K562 (cell line): ENCODE results near the gene ILF3. TPM values are rescaled to one million over a fixed set of nuclear protein-coding genes. Genes with fewer than 3 reads are reported as not detected.
A peak's percentile ranks its signal among the peaks of the same experiment; 100 is the strongest.

Experiments used
- ATAC-seq: fragments of 200-7000 bp; cut with Tn5 transposase; 3 replicates; pipeline ENCODE4 v1.9.1; 2020; ENCODE audit warnings: moderate library complexity
- BruUV-seq: library from RNA; stranded (reverse); fragments of 400-500 nt; replicated peaks from 2 replicates; lab custom pipeline; 2021; lab: Mats Ljungman, UMichigan
- CTCF ChIA-PET: fragments of 300-600 bp; formaldehyde crosslinking; extraction: SDS; loops from one replicate; lab custom pipeline; 2021; ENCODE audit warnings: low intra/inter-chr PET ratio; lab: Yijun Ruan, JAX
- POLR2A ChIA-PET: fragments of 300-600, 350-650 bp; sonication (Branson Sonifier 250); formaldehyde crosslinking; extraction: SDS; loops from one replicate; lab custom pipeline; 2021; ENCODE audit warnings: antibody characterized with exemption, inconsistent platforms; lab: Yijun Ruan, JAX
- DNase-seq, 4 experiments: peaks; one replicate each; pipeline versions ENCODE4 v3.0.0 to v3.0.0-alpha.2; 2011 to 2018; ENCODE audit warnings: low spot score in 3 of 4, mixed read lengths in 3 of 4; ENCODE audit errors: extremely low read depth in 1 of 4
- FAIRE-seq: peaks from 2 replicates; lab custom pipeline; 2011; peaks lifted over from hg19 to GRCh38; lab: Jason Lieb, UNC
- H2AFZ ChIP-seq: 2 replicates; pipeline ENCODE4 v1.6.0; 2011; ENCODE audit warnings: low read depth, low read length, control low read depth, inconsistent platforms
- H3K27ac ChIP-seq: fragments of 200-600 bp; 3 replicates; pipeline ENCODE4 v1.8.0; 2011; ENCODE audit warnings: low read depth, mild to moderate bottlenecking, control low read depth, inconsistent platforms, low read length, moderate library complexity, mixed read lengths; ENCODE audit errors: extremely low read depth
- H3K27me3 ChIP-seq, 2 experiments: fragments of 300-600 bp in 1 of 2; 2 replicates in 1 of 2; 3 replicates in 1 of 2; pipeline versions ENCODE4 v1.6.0 to v1.8.0; 2011; ENCODE audit warnings: inconsistent platforms in 2 of 2, low read length in 2 of 2, mild to moderate bottlenecking in 1 of 2, mixed read lengths in 1 of 2, moderate library complexity in 1 of 2; ENCODE audit not compliant: control insufficient read depth in 2 of 2, insufficient read depth in 2 of 2
- H3K36me3 ChIP-seq: fragments of 300-600 bp; 3 replicates; pipeline ENCODE4 v1.8.0; 2011; ENCODE audit warnings: mild to moderate bottlenecking, low read length, inconsistent platforms; ENCODE audit not compliant: control insufficient read depth, insufficient read depth
- H3K4me1 ChIP-seq, 2 experiments: fragments of 200-600 bp in 1 of 2; replicated peaks in 1 of 2; 2 replicates in 1 of 2; 3 replicates in 1 of 2; pipeline versions ENCODE4 v1.5.1 to v1.8.0; 2011; ENCODE audit warnings: inconsistent platforms in 2 of 2, low read length in 2 of 2, mild to moderate bottlenecking in 1 of 2, mixed read lengths in 1 of 2, moderate library complexity in 1 of 2; ENCODE audit not compliant: control insufficient read depth in 2 of 2, insufficient read depth in 2 of 2
- H3K4me2 ChIP-seq: 2 replicates; pipeline ENCODE4 v1.6.1; 2011; ENCODE audit warnings: low read length, control low read depth, inconsistent platforms, mixed read lengths; ENCODE audit not compliant: insufficient read depth
- H3K4me3 ChIP-seq: fragments of 200-600 bp; sonication (generic), shearing (Covaris generic); 2 replicates; pipeline ENCODE4 v1.5.1; 2016; ENCODE audit warnings: control low read depth, inconsistent platforms
- H3K79me2 ChIP-seq: fragments of 200-600 bp; 3 replicates; pipeline ENCODE4 v1.8.0; 2011; ENCODE audit warnings: low read length, inconsistent platforms; ENCODE audit not compliant: control insufficient read depth, insufficient read depth
- H3K9ac ChIP-seq, 2 experiments: 2 replicates each; pipeline versions ENCODE4 v1.6.0 to v1.6.1; 2011; ENCODE audit warnings: low read depth in 2 of 2, low read length in 2 of 2, control low read depth in 1 of 2, inconsistent platforms in 1 of 2, mild to moderate bottlenecking in 1 of 2, mixed read lengths in 1 of 2; ENCODE audit not compliant: insufficient read depth in 1 of 2
- H3K9me1 ChIP-seq: one replicate; pipeline ENCODE4 v1.6.0; 2011; ENCODE audit warnings: inconsistent platforms, mild to moderate bottlenecking, low read length, moderate library complexity; ENCODE audit not compliant: control insufficient read depth, insufficient read depth
- H3K9me3 ChIP-seq: replicated peaks from 2 replicates; pipeline ENCODE4 v1.5.1; 2011; ENCODE audit warnings: low read depth, low read length, inconsistent platforms; ENCODE audit not compliant: control insufficient read depth, insufficient read depth
- H4K20me1 ChIP-seq: replicated peaks from 2 replicates; pipeline ENCODE4 v1.6.1; 2011; ENCODE audit warnings: low read length, inconsistent platforms, mixed read lengths; ENCODE audit not compliant: control insufficient read depth, insufficient read depth
- ERF ChIP-seq: fragments of 450-650 bp; formaldehyde crosslinking; IDR thresholded peaks from 2 replicates; pipeline ENCODE4 v1.4.0; 2020; ENCODE audit warnings: mild to moderate bottlenecking, mixed read lengths
- FOS ChIP-seq: IDR thresholded peaks from 3 replicates; pipeline ENCODE4 v1.6.1; 2011; ENCODE audit not compliant: insufficient read length; ENCODE audit errors: extremely low read depth
- MCM7 ChIP-seq, 2 experiments: fragments of 450-650 bp; IDR thresholded peaks; 2 replicates each; pipeline ENCODE4 v1.6.1; 2016 to 2018
- NCOR1 ChIP-seq: fragments of 450-650 bp; IDR thresholded peaks from 2 replicates; pipeline ENCODE4 v1.6.1; 2016; ENCODE audit warnings: mild to moderate bottlenecking, moderate library complexity
- PML ChIP-seq: IDR thresholded peaks from 2 replicates; pipeline ENCODE4 v1.6.1; 2012; ENCODE audit warnings: low read length, inconsistent platforms
- POLR2A ChIP-seq: fragments of 450-650 bp; conservative IDR thresholded peaks from 2 replicates; pipeline ENCODE4 v1.6.1; 2016
- POLR2AphosphoS5 ChIP-seq: IDR thresholded peaks from 2 replicates; pipeline ENCODE4 v1.6.1; 2011; ENCODE audit warnings: mild to moderate bottlenecking, low read depth, low read length, moderate library complexity; ENCODE audit not compliant: control insufficient read depth, insufficient read depth
- POLR2B ChIP-seq: fragments of 450-650 bp; IDR thresholded peaks from 2 replicates; pipeline ENCODE4 v1.6.1; 2018; ENCODE audit warnings: low read depth; ENCODE audit not compliant: partially characterized antibody
- POLR2G ChIP-seq: fragments of 200-400 bp; formaldehyde crosslinking; IDR thresholded peaks from 2 replicates; pipeline ENCODE4 v1.6.1; 2017; ENCODE audit warnings: low read depth, mild to moderate bottlenecking, antibody characterized with exemption, low read length, moderate library complexity
- POLR2H ChIP-seq: IDR thresholded peaks from 2 replicates; pipeline ENCODE4 v1.6.1; 2016; ENCODE audit warnings: missing genetic modification characterization, low read depth, mild to moderate bottlenecking, control low read depth, missing compliant biosample characterization, moderate library complexity
- PRMT5 ChIP-seq: sonication (generic); formaldehyde crosslinking; IDR thresholded peaks from 2 replicates; pipeline ENCODE4 v1.5.0; 2020; ENCODE audit warnings: missing genetic modification reagents
- PRPF4 ChIP-seq: fragments of 200-400 bp; formaldehyde crosslinking; IDR thresholded peaks from one replicate; pipeline ENCODE4 v1.6.1; 2017; ENCODE audit warnings: low read length, low read depth, mild to moderate bottlenecking; ENCODE audit not compliant: insufficient read depth, poor library complexity, severe bottlenecking
- RBM22 ChIP-seq: fragments of 200-400 bp; formaldehyde crosslinking; IDR thresholded peaks from 2 replicates; pipeline ENCODE4 v1.6.1; 2018; ENCODE audit warnings: low read length, low read depth; ENCODE audit not compliant: poor library complexity, severe bottlenecking
- SMARCB1 ChIP-seq: IDR thresholded peaks from 2 replicates; pipeline ENCODE4 v1.6.1; 2011; ENCODE audit warnings: improper control_type of control experiment, low read depth; ENCODE audit not compliant: insufficient read length
- SUPT5H ChIP-seq: fragments of 450-650 bp; IDR thresholded peaks from 2 replicates; pipeline ENCODE4 v1.6.1; 2016
- XRCC5 ChIP-seq: fragments of 200-400 bp; formaldehyde crosslinking; IDR thresholded peaks from 2 replicates; pipeline ENCODE4 v1.6.1; 2017; ENCODE audit warnings: low read depth, mild to moderate bottlenecking, low read length
- ZNF134 ChIP-seq: fragments of 250-450 bp; sonication (Bioruptor Pico); conservative IDR thresholded peaks from 2 replicates; pipeline ENCODE4 v1.4.0; 2020
- ZNF140 ChIP-seq: fragments of 250-450 bp; sonication (Bioruptor Pico); IDR thresholded peaks from 2 replicates; pipeline ENCODE4 v1.8.0; 2021; ENCODE audit warnings: moderate library complexity, mild to moderate bottlenecking, inconsistent platforms
- ZNF175 ChIP-seq: fragments of 200-800 bp; sonication (Bioruptor generic); IDR thresholded peaks from 2 replicates; pipeline ENCODE4 v1.6.1; 2016; ENCODE audit warnings: low read depth, mild to moderate bottlenecking, missing genetic modification characterization, missing compliant biosample characterization
- ZNF444 ChIP-seq: fragments of 250-450 bp; sonication (Bioruptor Pico); IDR thresholded peaks from 2 replicates; pipeline ENCODE4 v1.4.0; 2020; ENCODE audit warnings: mild to moderate bottlenecking, moderate library complexity
- ZNF655 ChIP-seq: fragments of 250-450 bp; sonication (Bioruptor Pico); IDR thresholded peaks from 2 replicates; pipeline ENCODE4 v1.5.0; 2021
- WGBS: fragments of 100-300 bp; shearing (Covaris generic); methylation state at CpG from one replicate; pipeline ENCODE4 v1.1.6; 2016; ENCODE audit warnings: low coverage, mixed read lengths; ENCODE audit not compliant: insufficient coverage; ENCODE audit errors: missing lambda C conversion rate; 5-methylcytosine and 5-hydroxymethylcytosine counted together
- in situ Hi-C: fragments of 300-500 bp; cut with MboI; formaldehyde crosslinking; loops from 4 replicates; pipeline ENCODE4 v1.15.0; 2018; ENCODE audit warnings: inconsistent platforms, mixed read lengths
- intact Hi-C: fragments of 100-400 bp; cut with micrococcal nuclease; formaldehyde crosslinking; loops from 2 replicates; pipeline ENCODE4 v1.14.2; 2022
- polyA plus RNA-seq, 8 experiments: library from polyadenylated mRNA; depleted of rRNA in 4 of 8; stranded (reverse) in 5 of 8; unstranded in 3 of 8; fragments of >200 nt; fragmentation: Nextera tagmentation in 2 of 8; fragmentation: Illumina TruSeq in 1 of 8; extraction: Ambion mirVana in 2 of 8; extraction: Trizol in 1 of 8; gene quantifications; 2 replicates each; pipeline versions ENCODE4 v1.2.1 to v1.2.3, GENCODE V29; 2011 to 2014; ENCODE audit warnings: inconsistent platforms in 1 of 8, missing spikeins in 1 of 8
- total RNA-seq, 7 experiments: library from RNA; depleted of rRNA in 6 of 7; stranded (reverse); fragments of >200 nt in 6 of 7; fragmentation: Illumina TruSeq in 2 of 7; extraction: Trizol in 2 of 7; gene quantifications; 2 replicates each; pipeline versions ENCODE4 v1.2.1 to v1.2.3, GENCODE V29; 2011 to 2021; ENCODE audit warnings: low replicate concordance in 1 of 7

The ILF3 gene
- total and polyA plus RNA-seq, 9 of the 15 experiments (the other 6 are each of a cell fraction or from before 2014, with no cell fraction given), result 26.0 to 453 (median 175) TPM

- TF ChIP-seq ZNF175 (CRISPR knock-in tag) (no peak), SUPT5H (peak; percentile 51), PML (peak; percentile 34; the same call in 1 of the 2 replicates), POLR2B (peak; percentile 17)
These were observed 33.6 kb downstream of the ILF3 start (continued) for GRCh38 chr19:10687518-10688288.

- TF ChIP-seq PRPF4, result no peak
- TF ChIP-seq MCM7 (IDR thresholded peaks at IDR 0.05), result no peak
- no peak for TF ChIP-seq NCOR1
- no peak for TF ChIP-seq ZNF140 (CRISPR knock-in tag)
- no peak for TF ChIP-seq FOS
- TF ChIP-seq ERF (CRISPR knock-in tag), result no peak
- TF ChIP-seq RBM22, result peak; percentile 93
- TF ChIP-seq POLR2AphosphoS5, result peak; percentile 15; the same call in 1 of the 2 replicates
- TF ChIP-seq POLR2H (tag), result no peak
- no peak for TF ChIP-seq SMARCB1
- TF ChIP-seq ZNF134, result no peak
- TF ChIP-seq POLR2G, result peak; percentile 72
- no peak for TF ChIP-seq ZNF444 (CRISPR knock-in tag)
- no peak for TF ChIP-seq XRCC5
- TF ChIP-seq PRMT5 (CRISPR knock-in tag), result no peak
- 0 out of 2 replicates have a peak, but pooled peaks have one; percentile 16 for TF ChIP-seq POLR2A
- no peak for TF ChIP-seq ZNF655 (CRISPR knock-in tag)
- POLR2A ChIA-PET, result interaction anchor here (0.6 to 1.6 kb wide), 9 partner anchors 8 to 42 kb away, joined by 3 to 6 read pairs (median 3); no protein-coding TSS in a partner anchor
- Histone ChIP-seq H3K36me3 (peaks cover 89% of the 10 kb centered on the region), H4K20me1 (peaks cover 27% of the 10 kb centered on the region), H3K9me1 (peaks cover 6% of the 10 kb centered on the region), H3K27me3 (no peaks in the 10 kb centered on the region), H3K79me2 (no peaks in the 10 kb centered on the region), H3K9ac (0 out of 4 replicates have a peak overlapping the region, but pooled peaks of 1 of the 2 experiments have one; percentile 11), H3K9me3 (no peaks in the 10 kb centered on the region), H3K4me1 (peaks cover 0 to 17% of the 10 kb centered on the region in 2 experiments; a peak in 1 of 5 replicates), H3K4me2 (no peak overlapping the region), H3K4me3 (no peak overlapping the region), H2AFZ (no peak overlapping the region), H3K27ac (no peak overlapping the region)
- ATAC-seq (no peak), FAIRE-seq (no peak), DNase-seq (no peak)
- 92% methylated on average over 25 of the region's 27 CpGs for WGBS
- in situ Hi-C loops (no loop called here), intact Hi-C loops (no loop called here)
- CTCF ChIA-PET, result no interaction called here
- no TSS peak for BruUV-seq
These were observed 34.6 kb downstream of the ILF3 start for GRCh38 chr19:10688545-10689280.
